Measurements from ENCODE around the gene LYPD4. TPM values are rescaled to one million over a fixed set of nuclear protein-coding genes. Genes with fewer than 3 reads are reported as not detected.

Gene LYPD4, protein sequence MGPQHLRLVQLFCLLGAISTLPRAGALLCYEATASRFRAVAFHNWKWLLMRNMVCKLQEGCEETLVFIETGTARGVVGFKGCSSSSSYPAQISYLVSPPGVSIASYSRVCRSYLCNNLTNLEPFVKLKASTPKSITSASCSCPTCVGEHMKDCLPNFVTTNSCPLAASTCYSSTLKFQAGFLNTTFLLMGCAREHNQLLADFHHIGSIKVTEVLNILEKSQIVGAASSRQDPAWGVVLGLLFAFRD
- not detected for polyA plus RNA-seq
- long read RNA-seq, donor 1, result 0 reads
- long read RNA-seq, donor 2, result 0 reads
- long read RNA-seq, donor 3, result 0 reads
- long read RNA-seq, donor 4, result 0 reads
- long read RNA-seq, donor 5, result 0 reads
- long read RNA-seq, donor 6, result 0 reads
- long read RNA-seq, donor 7, result 0 reads
- long read RNA-seq, donor 8, result 0 reads
- long read RNA-seq, donor 9, result 0 reads
- long read RNA-seq, donor 10, result 0 reads

DNA sequence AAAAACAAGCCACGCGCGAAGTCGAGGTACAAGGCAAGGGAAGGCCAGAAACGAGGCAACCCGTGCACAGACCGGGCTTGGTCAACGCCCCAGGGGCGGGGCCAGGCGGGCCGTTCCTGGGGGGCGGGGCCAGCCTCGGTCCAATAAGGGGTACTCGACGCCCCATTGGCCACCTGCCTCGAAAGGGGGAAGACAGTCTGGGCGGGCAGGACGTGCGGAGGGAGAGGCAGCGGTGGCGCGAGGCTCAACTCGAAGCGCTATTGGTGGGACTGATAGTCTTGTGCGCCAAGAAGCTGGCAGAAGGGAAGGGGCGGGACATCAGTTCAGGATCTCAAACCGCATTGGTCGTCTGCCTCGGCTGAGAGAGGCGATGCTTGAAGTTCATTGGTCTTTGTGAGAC is at the start of gene LYPD4:
Gene LYPD4 (minus strand): TSS at position 83 of the 400 bp plus-strand sequence. CDS start 5,398 bp downstream, outside the sequence.
- 79 to 83% (median 80%) methylated on average over 29 to 30 of the region's 30 CpGs for WGBS, 3 donors
- no peak for FAIRE-seq

DNA sequence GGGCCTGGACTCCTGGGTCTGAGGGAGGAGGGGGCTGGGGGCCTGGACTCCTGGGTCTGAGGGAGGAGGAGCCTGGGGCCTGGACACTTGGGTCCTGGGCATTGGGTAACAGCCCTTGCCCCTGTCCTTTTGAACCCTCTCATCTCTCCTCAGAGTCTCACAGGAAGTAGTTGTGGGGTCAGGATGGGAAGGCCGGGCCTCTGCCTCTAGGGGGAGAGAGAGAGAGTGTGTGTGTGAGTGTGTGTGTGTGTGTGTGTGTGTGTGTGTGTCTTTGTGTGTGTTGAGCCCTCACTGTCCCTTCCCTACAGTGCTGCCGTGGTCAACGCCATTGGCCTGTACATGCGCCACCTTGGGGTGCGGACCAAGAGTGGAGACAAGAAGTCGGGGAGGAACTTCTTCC is 49.4 kb upstream of the LYPD4 start:
- Histone ChIP-seq H3K4me3 (ENCODE audit: low read depth in 1 of 3, low read length in 3 of 3) (no peak overlapping the region), H3K27me3 (ENCODE audit: control insufficient read depth in 3 of 3, insufficient read depth in 3 of 3, low read length in 3 of 3) (no peaks in the 10 kb centered on the region), H3K9me3 (ENCODE audit: control insufficient read depth in 2 of 2, insufficient read depth in 1 of 2, low read depth in 1 of 2, low read length in 1 of 2) (no peaks in the 10 kb centered on the region), H3K27ac (ENCODE audit: low read depth in 1 of 3, low read length in 2 of 3) (no peak overlapping the region), H3K36me3 (ENCODE audit: control insufficient read depth in 3 of 3, insufficient read depth in 2 of 3, low read depth in 1 of 3, low read length in 3 of 3) (peaks cover 10 to 78% (median 20%) of the 10 kb centered on the region in 3 donors), H3K4me1 (ENCODE audit: control insufficient read depth in 3 of 3, insufficient read depth in 2 of 3, low read depth in 1 of 3, low read length in 2 of 3) (no peaks in the 10 kb centered on the region)
- FAIRE-seq (no peak), DNase-seq (no peak)
- 71 to 85% (median 82%) methylated on average over 5 to 6 of the region's 6 CpGs for WGBS, 3 donors

More for the DNA sequence above, at the start of gene LYPD4:
- peaks cover 0 to 2% of the 10 kb centered on the region in 2 donors for H3K9me3 ChIP-seq (ENCODE audit: control insufficient read depth in 2 of 2, insufficient read depth in 1 of 2, low read depth in 1 of 2, low read length in 1 of 2)
- no peak within 1 kb of the TSS for H3K4me3 ChIP-seq (ENCODE audit: low read depth in 1 of 3, low read length in 3 of 3)
- H3K27ac ChIP-seq (ENCODE audit: low read depth in 1 of 3, low read length in 2 of 3), result no peak within 1 kb of the TSS
- H3K27me3 ChIP-seq (ENCODE audit: control insufficient read depth in 3 of 3, insufficient read depth in 3 of 3, low read length in 3 of 3), result peaks cover 0 to 4% (median 0%) of the 10 kb centered on the region in 3 donors
- no peaks in the 10 kb centered on the region for H3K4me1 ChIP-seq (ENCODE audit: control insufficient read depth in 3 of 3, insufficient read depth in 2 of 3, low read depth in 1 of 3, low read length in 2 of 3)
- no peaks in the 10 kb centered on the region for H3K36me3 ChIP-seq (ENCODE audit: control insufficient read depth in 3 of 3, insufficient read depth in 2 of 3, low read depth in 1 of 3, low read length in 3 of 3)
- no peak for DNase-seq

DNA sequence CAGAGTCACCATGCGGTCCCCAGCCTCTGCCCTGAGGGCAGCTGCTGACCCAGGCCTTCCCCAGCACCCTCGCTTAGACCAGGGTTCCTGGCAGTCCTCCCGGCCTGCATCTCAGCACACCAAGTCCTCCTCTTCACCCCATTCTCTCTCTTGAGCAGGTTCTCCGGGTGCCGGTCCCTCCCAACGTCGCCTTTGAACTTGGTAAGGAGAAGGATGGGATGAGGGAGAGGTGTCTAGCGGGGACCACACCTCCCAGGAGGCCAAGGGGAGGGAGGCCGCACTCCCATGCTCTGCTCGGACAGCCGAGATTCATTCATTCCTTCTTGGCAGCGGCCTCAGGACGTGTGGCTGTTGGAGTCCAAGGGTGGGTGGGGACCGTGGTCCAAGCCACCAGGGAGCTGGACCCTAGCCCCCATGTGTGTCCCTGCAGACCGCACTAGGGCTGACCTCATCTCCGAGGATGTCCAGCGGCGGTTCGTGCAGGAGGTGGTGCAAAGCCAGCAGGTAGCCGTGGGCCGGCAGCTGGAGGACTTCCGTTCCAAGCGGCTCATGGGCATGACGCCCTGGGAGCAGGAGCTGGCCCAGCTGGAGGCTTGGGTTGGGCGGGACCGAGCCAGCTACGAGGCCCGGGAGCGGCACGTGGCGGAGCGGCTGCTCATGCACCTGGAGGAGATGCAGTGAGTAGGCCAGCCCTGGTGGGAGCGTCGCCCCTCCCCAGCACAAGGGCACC is 47.9 kb upstream of the LYPD4 start:
- Histone ChIP-seq H3K4me3 (ENCODE audit: low read depth in 1 of 3, low read length in 3 of 3) (no peak overlapping the region), H3K4me1 (ENCODE audit: control insufficient read depth in 3 of 3, insufficient read depth in 2 of 3, low read depth in 1 of 3, low read length in 2 of 3) (peaks cover 0 to 9% (median 0%) of the 10 kb centered on the region in 3 donors), H3K27me3 (ENCODE audit: control insufficient read depth in 3 of 3, insufficient read depth in 3 of 3, low read length in 3 of 3) (no peaks in the 10 kb centered on the region), H3K9me3 (ENCODE audit: control insufficient read depth in 2 of 2, insufficient read depth in 1 of 2, low read depth in 1 of 2, low read length in 1 of 2) (no peaks in the 10 kb centered on the region), H3K27ac (ENCODE audit: low read depth in 1 of 3, low read length in 2 of 3) (no peak overlapping the region), H3K36me3 (ENCODE audit: control insufficient read depth in 3 of 3, insufficient read depth in 2 of 3, low read depth in 1 of 3, low read length in 3 of 3) (peaks cover 7 to 77% (median 17%) of the 10 kb centered on the region in 3 donors)
- FAIRE-seq (no peak), DNase-seq (no peak)
- 88 to 92% (median 90%) methylated on average over 30 to 34 of the region's 34 CpGs for WGBS, 3 donors

DNA sequence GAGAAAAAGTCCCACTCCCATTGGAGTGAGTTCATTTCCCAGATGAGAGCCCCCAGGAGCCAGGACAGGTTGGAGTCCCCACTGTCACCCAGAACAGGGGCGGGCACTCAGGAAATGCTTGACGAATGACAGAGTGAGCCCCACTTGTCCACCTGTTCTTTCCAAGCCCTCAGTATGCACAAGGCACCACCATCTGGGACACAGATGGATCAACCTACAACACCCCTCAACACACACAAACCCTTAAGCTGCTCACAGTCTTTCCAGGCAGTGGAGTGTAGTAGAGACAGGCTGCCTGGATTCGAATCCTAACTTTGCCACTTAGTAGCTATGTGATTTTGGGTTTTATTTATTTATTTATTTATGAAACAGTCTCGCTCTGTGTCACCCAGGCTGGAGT is 46.5 kb upstream of the LYPD4 start:
- H3K4me3 ChIP-seq (ENCODE audit: low read depth in 1 of 3, low read length in 3 of 3), result no peak overlapping the region
- DNase-seq, result no peak
- no peaks in the 10 kb centered on the region for H3K27me3 ChIP-seq (ENCODE audit: control insufficient read depth in 3 of 3, insufficient read depth in 3 of 3, low read length in 3 of 3)
- peaks cover 0 to 17% (median 2%) of the 10 kb centered on the region in 3 donors for H3K4me1 ChIP-seq (ENCODE audit: control insufficient read depth in 3 of 3, insufficient read depth in 2 of 3, low read depth in 1 of 3, low read length in 2 of 3)
- peaks cover 7 to 69% (median 12%) of the 10 kb centered on the region in 3 donors for H3K36me3 ChIP-seq (ENCODE audit: control insufficient read depth in 3 of 3, insufficient read depth in 2 of 3, low read depth in 1 of 3, low read length in 3 of 3)
- 94 to 96% (median 95%) methylated on average over 4 of the region's 4 CpGs for WGBS, 3 donors
- no peak overlapping the region for H3K27ac ChIP-seq (ENCODE audit: low read depth in 1 of 3, low read length in 2 of 3)
- no peaks in the 10 kb centered on the region for H3K9me3 ChIP-seq (ENCODE audit: control insufficient read depth in 2 of 2, insufficient read depth in 1 of 2, low read depth in 1 of 2, low read length in 1 of 2)
- FAIRE-seq, result no peak

DNA sequence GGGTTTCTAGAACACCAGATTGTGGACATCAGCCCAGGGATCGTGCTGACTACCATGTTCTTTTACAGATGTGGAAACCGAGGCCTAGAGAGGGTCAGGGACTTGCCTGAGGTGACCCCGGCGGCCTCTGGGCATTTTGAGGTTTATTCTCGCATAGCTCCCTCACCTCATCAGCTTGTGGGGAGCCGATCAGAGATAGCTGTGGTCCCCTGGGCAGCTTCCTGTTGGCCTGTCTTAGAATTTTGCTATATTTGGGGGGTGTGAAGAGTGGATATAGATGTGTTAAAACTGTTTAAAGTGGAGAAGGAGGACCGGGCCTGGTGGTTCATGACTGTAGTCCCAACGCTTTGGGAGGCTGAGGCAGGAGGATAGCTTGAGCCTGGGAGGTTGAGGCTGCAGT is 45.4 kb upstream of the LYPD4 start:
- Histone ChIP-seq H3K36me3 (ENCODE audit: control insufficient read depth in 3 of 3, insufficient read depth in 2 of 3, low read depth in 1 of 3, low read length in 3 of 3) (peaks cover 5 to 58% (median 7%) of the 10 kb centered on the region in 3 donors), H3K4me3 (ENCODE audit: low read depth in 1 of 3, low read length in 3 of 3) (no peak overlapping the region), H3K9me3 (ENCODE audit: control insufficient read depth in 2 of 2, insufficient read depth in 1 of 2, low read depth in 1 of 2, low read length in 1 of 2) (no peaks in the 10 kb centered on the region), H3K4me1 (ENCODE audit: control insufficient read depth in 3 of 3, insufficient read depth in 2 of 3, low read depth in 1 of 3, low read length in 2 of 3) (peaks cover 3 to 24% (median 7%) of the 10 kb centered on the region in 3 donors), H3K27me3 (ENCODE audit: control insufficient read depth in 3 of 3, insufficient read depth in 3 of 3, low read length in 3 of 3) (no peaks in the 10 kb centered on the region), H3K27ac (ENCODE audit: low read depth in 1 of 3, low read length in 2 of 3) (no peak overlapping the region)
- 78 to 88% (median 85%) methylated on average over 8 of the region's 8 CpGs for WGBS, 3 donors
- FAIRE-seq (no peak), DNase-seq (no peak)

DNA sequence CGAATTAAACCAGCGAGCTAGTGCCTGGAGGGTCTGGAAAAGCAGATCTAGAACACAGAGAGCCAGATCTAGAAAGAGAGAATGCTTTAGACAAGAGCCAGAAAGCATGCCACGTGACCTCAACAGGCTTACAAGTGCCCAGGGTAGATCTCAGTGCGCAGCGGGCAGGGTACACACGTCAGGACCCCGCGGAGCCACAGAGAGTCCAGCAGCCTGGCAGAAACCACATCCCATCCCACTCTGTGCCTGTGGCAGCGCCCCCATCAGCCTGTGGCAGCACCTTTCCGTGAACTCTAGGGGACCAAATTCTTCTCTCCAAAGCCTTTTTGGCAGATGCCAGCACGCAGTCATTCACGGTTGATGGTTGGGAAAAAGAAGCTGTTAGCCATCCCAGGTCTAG is 44.4 kb upstream of the LYPD4 start:
- Histone ChIP-seq H3K36me3 (ENCODE audit: control insufficient read depth in 3 of 3, insufficient read depth in 2 of 3, low read depth in 1 of 3, low read length in 3 of 3) (peaks cover 2 to 49% (median 5%) of the 10 kb centered on the region in 3 donors), H3K4me3 (ENCODE audit: low read depth in 1 of 3, low read length in 3 of 3) (no peak overlapping the region), H3K9me3 (ENCODE audit: control insufficient read depth in 2 of 2, insufficient read depth in 1 of 2, low read depth in 1 of 2, low read length in 1 of 2) (no peaks in the 10 kb centered on the region), H3K27ac (ENCODE audit: low read depth in 1 of 3, low read length in 2 of 3) (no peak overlapping the region), H3K4me1 (ENCODE audit: control insufficient read depth in 3 of 3, insufficient read depth in 2 of 3, low read depth in 1 of 3, low read length in 2 of 3) (peaks cover 4 to 28% (median 7%) of the 10 kb centered on the region in 3 donors), H3K27me3 (ENCODE audit: control insufficient read depth in 3 of 3, insufficient read depth in 3 of 3, low read length in 3 of 3) (no peaks in the 10 kb centered on the region)
- DNase-seq, result no peak
- no peak for FAIRE-seq
- WGBS, 3 donors, result 82 to 90% (median 86%) methylated on average over 12 of the region's 12 CpGs

DNA sequence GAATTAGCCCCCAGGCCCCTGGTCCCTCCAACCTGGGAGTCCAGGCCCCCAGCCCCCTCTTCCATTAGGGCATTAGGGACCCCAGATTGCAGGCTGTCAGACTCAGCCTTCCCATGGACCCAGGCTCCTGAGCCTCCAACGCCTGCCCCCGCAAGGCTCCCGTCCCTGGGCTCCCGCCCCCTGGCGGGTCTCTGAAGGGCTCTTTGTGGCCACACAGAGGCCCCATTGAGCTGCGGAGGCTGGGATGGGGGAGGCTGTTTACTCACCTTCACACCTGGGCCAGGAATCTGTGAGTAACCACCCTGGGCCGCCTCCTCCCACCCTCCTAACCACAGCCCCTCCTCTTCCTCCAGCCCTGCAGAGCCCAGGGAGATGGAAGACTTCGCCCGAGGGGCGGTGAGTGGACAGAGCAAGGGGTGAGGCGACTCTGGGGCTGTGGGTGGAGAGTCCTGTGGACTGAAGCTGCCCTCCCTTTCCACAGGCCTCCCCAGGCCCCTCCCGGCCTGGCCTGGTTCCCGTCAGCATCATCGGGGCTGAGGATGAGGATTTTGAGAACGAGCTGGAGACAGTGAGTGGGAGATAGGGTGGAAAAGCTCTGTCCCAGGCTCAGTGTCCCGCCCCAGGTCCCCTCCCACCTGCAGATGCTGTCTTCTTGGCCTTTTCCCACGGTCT is 43.4 kb upstream of the LYPD4 start:
- Histone ChIP-seq H3K36me3 (ENCODE audit: control insufficient read depth in 3 of 3, insufficient read depth in 2 of 3, low read depth in 1 of 3, low read length in 3 of 3) (peaks cover 2 to 44% (median 5%) of the 10 kb centered on the region in 3 donors), H3K9me3 (ENCODE audit: control insufficient read depth in 2 of 2, insufficient read depth in 1 of 2, low read depth in 1 of 2, low read length in 1 of 2) (no peaks in the 10 kb centered on the region), H3K4me3 (ENCODE audit: low read depth in 1 of 3, low read length in 3 of 3) (peak overlapping the region in 2 of 3 donors; percentile 20 to 46), H3K27ac (ENCODE audit: low read depth in 1 of 3, low read length in 2 of 3) (peak overlapping the region; percentile 46 to 82 (median 56)), H3K4me1 (ENCODE audit: control insufficient read depth in 3 of 3, insufficient read depth in 2 of 3, low read depth in 1 of 3, low read length in 2 of 3) (peaks cover 4 to 32% (median 7%) of the 10 kb centered on the region in 3 donors), H3K27me3 (ENCODE audit: control insufficient read depth in 3 of 3, insufficient read depth in 3 of 3, low read length in 3 of 3) (peaks cover 0 to 5% (median 0%) of the 10 kb centered on the region in 3 donors)
- DNase-seq (peak; percentile 63 to 79), FAIRE-seq (no peak)
- WGBS, 3 donors, result 25 to 41% (median 28%) methylated on average over 17 of the region's 17 CpGs
